Upper lobe of right lung (tissue), 1 donor: Measurements from ENCODE around the gene DHX34. TPM values are rescaled to one million over a fixed set of nuclear protein-coding genes. Genes with fewer than 3 reads are reported as not detected.
"Not testable (repeated sequence)": the region's sequence is repeated elsewhere in the genome, so short reads cannot be mapped to it uniquely, and the experiment has no call there.

Experiments
- ATAC-seq: fragments of 200-7000 bp; cut with Tn5 transposase; one replicate; pipeline ENCODE4 v1.9.1; 2020; ENCODE audit warnings: mild to moderate bottlenecking, moderate library complexity
- DNase-seq: peaks from one replicate; pipeline ENCODE4 v3.0.0-alpha.2; 2020
- H3K27ac ChIP-seq: fragments of 200-600 bp; one replicate; pipeline ENCODE4 v1.8.0; 2022
- H3K27me3 ChIP-seq: fragments of 200-600 bp; one replicate; pipeline ENCODE4 v1.8.0; 2022; ENCODE audit warnings: mild to moderate bottlenecking
- H3K36me3 ChIP-seq: fragments of 200-600 bp; one replicate; pipeline ENCODE4 v1.8.0; 2022
- H3K4me1 ChIP-seq: fragments of 200-600 bp; one replicate; pipeline ENCODE4 v1.8.0; 2022
- H3K4me3 ChIP-seq: fragments of 200-600 bp; one replicate; pipeline ENCODE4 v1.8.0; 2022; ENCODE audit warnings: mild to moderate bottlenecking
- H3K9me3 ChIP-seq: fragments of 200-600 bp; one replicate; pipeline ENCODE4 v1.8.0; 2022
- intact Hi-C: fragments of 100-400 bp; cut with DNase I; formaldehyde crosslinking; loops from one replicate; pipeline ENCODE4 v1.11.0; 2022
- total RNA-seq: library from RNA; stranded (reverse); fragmentation: NEBNext Ultra II Directional; extraction: Animal tissue kit (Norgen Biotek cat#: 25700); gene quantifications from one replicate; pipeline ENCODE4 v1.2.1, GENCODE V29; 2021
- TF ChIP-seq, protein P1 (sequence below): fragments of 200-600 bp; IDR thresholded peaks from one replicate; pipeline ENCODE4 v1.8.0; 2022; ENCODE audit warnings: antibody characterized with exemption
- donor health status: DM: no; HTN: yes; CAD: no; lungs with severe emphysema.

DHX34 gene
- total RNA-seq, 1 donor from 2014 or later, result 15.8 TPM

- H3K9me3 ChIP-seq, result no peaks in the 10 kb centered on the region
- H3K4me1 ChIP-seq, result no peaks in the 10 kb centered on the region
- TF ChIP-seq, protein P1, sequence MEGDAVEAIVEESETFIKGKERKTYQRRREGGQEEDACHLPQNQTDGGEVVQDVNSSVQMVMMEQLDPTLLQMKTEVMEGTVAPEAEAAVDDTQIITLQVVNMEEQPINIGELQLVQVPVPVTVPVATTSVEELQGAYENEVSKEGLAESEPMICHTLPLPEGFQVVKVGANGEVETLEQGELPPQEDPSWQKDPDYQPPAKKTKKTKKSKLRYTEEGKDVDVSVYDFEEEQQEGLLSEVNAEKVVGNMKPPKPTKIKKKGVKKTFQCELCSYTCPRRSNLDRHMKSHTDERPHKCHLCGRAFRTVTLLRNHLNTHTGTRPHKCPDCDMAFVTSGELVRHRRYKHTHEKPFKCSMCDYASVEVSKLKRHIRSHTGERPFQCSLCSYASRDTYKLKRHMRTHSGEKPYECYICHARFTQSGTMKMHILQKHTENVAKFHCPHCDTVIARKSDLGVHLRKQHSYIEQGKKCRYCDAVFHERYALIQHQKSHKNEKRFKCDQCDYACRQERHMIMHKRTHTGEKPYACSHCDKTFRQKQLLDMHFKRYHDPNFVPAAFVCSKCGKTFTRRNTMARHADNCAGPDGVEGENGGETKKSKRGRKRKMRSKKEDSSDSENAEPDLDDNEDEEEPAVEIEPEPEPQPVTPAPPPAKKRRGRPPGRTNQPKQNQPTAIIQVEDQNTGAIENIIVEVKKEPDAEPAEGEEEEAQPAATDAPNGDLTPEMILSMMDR, result no peak
- no peaks in the 10 kb centered on the region for H3K27me3 ChIP-seq
- no peaks in the 10 kb centered on the region for H3K36me3 ChIP-seq
- H3K4me3 ChIP-seq, result no peak overlapping the region
- ATAC-seq (no peak), DNase-seq (no peak)
- no peak overlapping the region for H3K27ac ChIP-seq
- intact Hi-C loops, result no loop called here
These were observed 5.8 kb upstream of the DHX34 start for GRCh38 chr19:47343194-47343802.

DNA sequence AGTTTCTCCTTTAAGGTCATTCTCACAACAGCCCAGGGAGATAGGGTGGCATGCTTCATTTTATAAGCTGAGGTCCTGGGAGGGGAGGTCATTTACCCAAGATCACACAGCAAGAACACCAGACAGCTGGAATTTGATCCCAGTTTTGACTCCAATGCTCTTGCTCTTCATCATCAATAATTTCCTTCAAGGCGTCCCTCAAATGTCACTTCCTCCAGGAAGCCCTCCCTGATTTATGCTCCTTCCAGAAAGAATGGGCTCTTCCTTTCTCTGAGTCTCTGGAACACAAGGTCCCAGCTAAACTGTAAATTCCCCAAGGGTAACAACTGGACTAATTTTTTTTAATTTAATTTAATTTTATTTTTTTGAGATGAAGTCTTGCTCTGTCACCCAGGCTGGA is 4.7 kb upstream of the DHX34 start:
- Histone ChIP-seq H3K27ac (no peak overlapping the region), H3K4me1 (no peaks in the 10 kb centered on the region), H3K36me3 (no peaks in the 10 kb centered on the region), H3K27me3 (no peaks in the 10 kb centered on the region), H3K4me3 (no peak overlapping the region), H3K9me3 (no peaks in the 10 kb centered on the region)
- TF ChIP-seq, protein P1, result no peak
- no peak for ATAC-seq
- no peak for DNase-seq
- intact Hi-C loops, result no loop called here

GRCh38 chr19:47346024-47346423 is 3.1 kb upstream of the DHX34 start:
- H3K36me3 ChIP-seq, H3K4me3 ChIP-seq, DNase-seq, H3K4me1 ChIP-seq, intact Hi-C loops, H3K9me3 ChIP-seq, H3K27ac ChIP-seq, ATAC-seq, H3K27me3 ChIP-seq: not testable (repeated sequence)

GRCh38 chr19:47350630-47351029 is 1.5 kb downstream of the DHX34 start:
- no peak overlapping the region for H3K4me3 ChIP-seq
- intact Hi-C loops, result no loop called here
- peaks cover 10% of the 10 kb centered on the region for H3K4me1 ChIP-seq
- DNase-seq, result no peak
- H3K27me3 ChIP-seq, result no peaks in the 10 kb centered on the region
- H3K9me3 ChIP-seq, result no peaks in the 10 kb centered on the region
- TF ChIP-seq, protein P1, result no peak
- no peak for ATAC-seq
- no peak overlapping the region for H3K27ac ChIP-seq
- peaks cover 31% of the 10 kb centered on the region for H3K36me3 ChIP-seq

GRCh38 chr19:47351548-47351947 is 2.4 kb downstream of the DHX34 start:
- TF ChIP-seq, protein P1, result no peak
- intact Hi-C loops, result no loop called here
- DNase-seq, result no peak
- no peaks in the 10 kb centered on the region for H3K9me3 ChIP-seq
- ATAC-seq, result no peak
- H3K36me3 ChIP-seq, result peaks cover 40% of the 10 kb centered on the region
- peaks cover 10% of the 10 kb centered on the region for H3K4me1 ChIP-seq
- no peak overlapping the region for H3K4me3 ChIP-seq
- H3K27me3 ChIP-seq, result no peaks in the 10 kb centered on the region
- H3K27ac ChIP-seq, result no peak overlapping the region

GRCh38 chr19:47352095-47352494 is 3.0 kb downstream of the DHX34 start:
- no peak for ATAC-seq
- Histone ChIP-seq H3K27me3 (no peaks in the 10 kb centered on the region), H3K27ac (no peak overlapping the region), H3K36me3 (peaks cover 45% of the 10 kb centered on the region), H3K9me3 (no peaks in the 10 kb centered on the region), H3K4me3 (no peak overlapping the region), H3K4me1 (peaks cover 10% of the 10 kb centered on the region)
- TF ChIP-seq, protein P1, result no peak
- DNase-seq, result no peak
- intact Hi-C loops, result no loop called here
